IPS-15b (cell line): ENCODE results near the gene FHOD3.

Experiments
- H3K27me3 ChIP-seq: one replicate; pipeline ENCODE4 v1.6.1; 2013; ENCODE audit warnings: low read length; ENCODE audit not compliant: control insufficient read depth, insufficient read depth
- H3K36me3 ChIP-seq: one replicate; pipeline ENCODE4 v1.6.1; 2013; ENCODE audit warnings: low read length; ENCODE audit not compliant: control insufficient read depth, insufficient read depth
- H3K4me1 ChIP-seq: one replicate; pipeline ENCODE4 v1.6.1; 2013; ENCODE audit warnings: mild to moderate bottlenecking, low read length; ENCODE audit not compliant: control insufficient read depth, insufficient read depth
- H3K4me3 ChIP-seq: one replicate; pipeline ENCODE4 v1.5.1; 2013; ENCODE audit warnings: low read depth, low read length
- H3K9ac ChIP-seq: one replicate; pipeline ENCODE4 v1.6.1; 2013; ENCODE audit warnings: low read depth, mild to moderate bottlenecking, low read length
- H3K9me3 ChIP-seq: one replicate; pipeline ENCODE4 v1.6.1; 2013; ENCODE audit warnings: mild to moderate bottlenecking, low read length; ENCODE audit not compliant: control insufficient read depth, insufficient read depth

Gene FHOD3

GRCh38 chr18:36406805-36407204, 109.3 kb downstream of the FHOD3 start:
- Histone ChIP-seq H3K9me3 (no peaks in the 10 kb centered on the region), H3K36me3 (no peaks in the 10 kb centered on the region), H3K9ac (no peak overlapping the region), H3K27me3 (no peaks in the 10 kb centered on the region), H3K4me1 (no peaks in the 10 kb centered on the region), H3K4me3 (no peak overlapping the region)

DNA sequence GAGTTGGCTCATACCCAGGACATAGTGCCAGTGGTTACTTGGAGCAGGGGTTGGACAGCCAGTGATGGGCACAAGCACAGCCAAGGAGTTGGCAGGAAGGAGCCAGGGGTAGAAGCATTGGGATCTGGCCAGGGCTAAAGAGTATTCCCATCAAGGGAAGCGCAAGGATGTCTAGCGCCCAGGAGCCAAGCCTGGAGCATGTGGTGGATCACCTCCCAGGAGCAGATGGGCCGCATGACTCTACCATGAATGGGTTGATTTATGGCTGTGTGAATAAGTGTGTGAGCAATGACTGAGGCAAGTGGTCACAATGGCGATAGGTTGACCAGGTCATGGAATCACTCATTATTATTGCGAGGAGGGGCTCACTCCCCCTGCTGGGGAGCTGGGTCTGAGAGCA, 111.1 kb downstream of the FHOD3 start:
- H3K4me3 ChIP-seq = no peak overlapping the region
- no peaks in the 10 kb centered on the region for H3K4me1 ChIP-seq
- no peak overlapping the region for H3K9ac ChIP-seq
- H3K27me3 ChIP-seq = no peaks in the 10 kb centered on the region
- H3K36me3 ChIP-seq = no peaks in the 10 kb centered on the region
- H3K9me3 ChIP-seq = no peaks in the 10 kb centered on the region

- no peaks in the 10 kb centered on the region for H3K9me3 ChIP-seq
- no peaks in the 10 kb centered on the region for H3K36me3 ChIP-seq
- H3K4me3 ChIP-seq = no peak overlapping the region
- H3K27me3 ChIP-seq = no peaks in the 10 kb centered on the region
- no peak overlapping the region for H3K9ac ChIP-seq
- H3K4me1 ChIP-seq = no peaks in the 10 kb centered on the region
These were observed 112.3 kb downstream of the FHOD3 start for GRCh38 chr18:36409779-36410178.

DNA sequence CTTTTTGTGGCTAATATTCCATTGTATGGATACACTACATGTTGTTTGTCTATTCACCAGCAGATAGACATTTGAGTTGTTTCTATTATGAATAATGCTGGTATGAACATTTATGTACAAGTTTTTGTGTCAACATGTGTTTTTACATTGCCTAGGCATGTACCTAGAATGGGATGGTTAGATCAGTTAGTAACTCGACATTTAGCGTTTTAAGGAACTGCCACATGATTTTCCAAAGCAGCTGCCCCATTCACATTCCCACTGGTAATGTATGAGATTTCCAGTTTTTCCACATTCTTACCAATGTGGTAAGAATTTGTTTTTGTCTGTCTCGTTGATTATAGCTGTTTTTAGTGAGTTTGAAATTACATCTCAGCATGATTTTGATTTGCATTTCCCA, 112.8 kb downstream of the FHOD3 start:
- Histone ChIP-seq H3K4me3 (no peak overlapping the region), H3K4me1 (no peaks in the 10 kb centered on the region), H3K27me3 (no peaks in the 10 kb centered on the region), H3K9me3 (no peaks in the 10 kb centered on the region), H3K36me3 (no peaks in the 10 kb centered on the region), H3K9ac (no peak overlapping the region)

GRCh38 chr18:36411745-36412168, 114.2 kb downstream of the FHOD3 start:
- Histone ChIP-seq H3K9ac (no peak overlapping the region), H3K9me3 (no peaks in the 10 kb centered on the region), H3K27me3 (no peaks in the 10 kb centered on the region), H3K36me3 (no peaks in the 10 kb centered on the region), H3K4me3 (no peak overlapping the region), H3K4me1 (no peaks in the 10 kb centered on the region)

DNA sequence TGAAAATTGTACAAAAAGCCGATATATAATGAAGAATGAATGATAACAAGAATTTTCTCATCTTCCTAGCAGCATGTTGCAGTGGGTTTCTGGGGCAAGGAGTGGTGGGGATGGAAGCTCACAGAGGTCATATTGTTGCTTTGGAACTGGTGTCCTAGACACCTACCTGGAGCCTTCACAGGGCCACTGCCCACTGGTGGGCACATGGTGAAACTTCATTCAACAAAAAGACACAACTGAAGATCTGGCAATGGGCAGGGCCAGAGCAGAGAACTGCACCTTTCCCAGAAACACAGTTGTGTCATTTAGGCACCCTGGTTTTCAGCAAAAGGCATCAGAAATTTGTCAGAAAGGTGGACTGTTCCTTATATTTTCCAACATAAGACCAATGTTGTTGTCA, 115.3 kb downstream of the FHOD3 start:
- no peak overlapping the region for H3K9ac ChIP-seq
- no peaks in the 10 kb centered on the region for H3K36me3 ChIP-seq
- no peaks in the 10 kb centered on the region for H3K9me3 ChIP-seq
- no peaks in the 10 kb centered on the region for H3K27me3 ChIP-seq
- H3K4me3 ChIP-seq = no peak overlapping the region
- H3K4me1 ChIP-seq = no peaks in the 10 kb centered on the region

- Histone ChIP-seq H3K4me1 (no peaks in the 10 kb centered on the region), H3K9me3 (no peaks in the 10 kb centered on the region), H3K36me3 (no peaks in the 10 kb centered on the region)
These were observed 117.7 kb downstream of the FHOD3 start for GRCh38 chr18:36415171-36415570.

GRCh38 chr18:36415625-36416024, 118.1 kb downstream of the FHOD3 start:
- H3K9ac ChIP-seq = no peak overlapping the region
- no peak overlapping the region for H3K4me3 ChIP-seq
- H3K9me3 ChIP-seq = no peaks in the 10 kb centered on the region
- H3K36me3 ChIP-seq = no peaks in the 10 kb centered on the region
- no peaks in the 10 kb centered on the region for H3K27me3 ChIP-seq
- no peaks in the 10 kb centered on the region for H3K4me1 ChIP-seq

More at GRCh38 chr18:36415171-36415570, 117.7 kb downstream of the FHOD3 start:
- Histone ChIP-seq H3K27me3 (no peaks in the 10 kb centered on the region), H3K4me3 (no peak overlapping the region), H3K9ac (no peak overlapping the region)

DNA sequence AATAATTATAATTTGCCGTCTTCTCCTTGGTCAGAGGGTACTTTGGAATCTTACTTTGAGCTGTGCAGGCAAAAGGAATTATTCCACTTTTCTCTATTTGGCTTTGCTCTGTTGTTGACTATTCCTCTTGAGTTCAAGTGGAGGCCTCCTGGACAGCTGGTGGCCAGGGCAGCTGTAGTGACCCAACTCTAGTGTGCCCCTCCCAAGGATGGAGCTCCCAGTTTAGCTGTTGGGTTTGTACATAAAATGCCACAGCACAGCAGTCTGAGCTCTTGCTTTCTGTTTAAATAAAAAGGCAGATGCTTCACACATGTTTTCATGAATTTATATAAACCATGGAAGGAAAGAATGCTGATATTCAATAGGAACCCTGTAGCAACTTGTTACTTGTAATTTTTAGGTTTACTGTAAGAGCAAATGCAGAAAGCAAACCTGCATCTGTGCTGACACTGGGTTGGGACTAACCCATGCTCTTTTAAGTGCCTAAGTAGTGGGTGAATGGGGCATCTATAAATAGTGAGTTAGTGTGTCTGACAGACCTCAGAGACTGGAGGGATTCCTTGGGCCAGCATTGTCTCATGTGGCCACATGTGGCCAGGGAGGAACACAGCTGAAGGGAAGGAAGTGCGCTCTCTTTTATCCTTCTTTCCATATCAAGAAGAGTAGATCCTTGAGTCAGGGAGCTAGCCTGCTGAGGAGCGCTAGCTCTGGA, 121.8 kb downstream of the FHOD3 start:
- H3K9me3 ChIP-seq = no peaks in the 10 kb centered on the region
- no peaks in the 10 kb centered on the region for H3K27me3 ChIP-seq
- no peaks in the 10 kb centered on the region for H3K4me1 ChIP-seq
- H3K4me3 ChIP-seq = no peak overlapping the region
- H3K9ac ChIP-seq = no peak overlapping the region
- no peaks in the 10 kb centered on the region for H3K36me3 ChIP-seq

DNA sequence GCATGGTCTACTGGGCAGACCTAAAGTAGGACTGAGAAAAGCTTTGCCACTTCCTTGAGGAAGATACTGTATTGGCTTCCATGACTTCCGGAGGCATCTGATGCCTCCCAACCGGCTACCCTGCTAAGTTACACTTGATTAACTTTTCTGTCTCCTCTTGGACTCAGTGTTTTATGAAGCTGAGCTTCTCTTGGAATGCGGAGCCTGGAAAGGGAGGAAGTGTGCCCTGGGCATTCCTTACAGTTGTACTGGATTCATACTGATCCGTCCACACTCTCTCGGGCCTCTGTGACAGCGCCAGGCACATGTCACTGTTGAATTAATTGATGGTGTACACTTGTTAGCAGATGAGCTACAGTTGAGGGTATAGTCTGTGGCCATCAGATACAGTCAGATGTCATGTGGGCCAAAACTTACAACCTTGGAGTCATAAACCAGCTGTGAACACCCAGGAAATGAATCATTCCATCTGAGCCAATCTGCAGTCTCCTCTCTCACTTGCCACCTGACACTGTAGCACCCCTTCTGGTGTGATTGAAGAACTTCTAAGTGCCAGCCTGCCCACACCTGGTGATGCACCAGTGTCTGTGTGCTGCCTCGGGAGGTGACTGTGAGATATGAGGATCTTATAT, 122.5 kb downstream of the FHOD3 start:
- no peaks in the 10 kb centered on the region for H3K27me3 ChIP-seq
- no peak overlapping the region for H3K4me3 ChIP-seq
- H3K9me3 ChIP-seq = no peaks in the 10 kb centered on the region
- no peaks in the 10 kb centered on the region for H3K36me3 ChIP-seq
- H3K4me1 ChIP-seq = no peaks in the 10 kb centered on the region
- H3K9ac ChIP-seq = no peak overlapping the region

GRCh38 chr18:36420826-36421225, 123.3 kb downstream of the FHOD3 start:
- no peaks in the 10 kb centered on the region for H3K9me3 ChIP-seq
- no peaks in the 10 kb centered on the region for H3K36me3 ChIP-seq
- H3K27me3 ChIP-seq = no peaks in the 10 kb centered on the region
- no peaks in the 10 kb centered on the region for H3K4me1 ChIP-seq
- no peak overlapping the region for H3K9ac ChIP-seq
- no peak overlapping the region for H3K4me3 ChIP-seq

- H3K9ac ChIP-seq = no peak overlapping the region
- H3K27me3 ChIP-seq = no peaks in the 10 kb centered on the region
- H3K4me3 ChIP-seq = no peak overlapping the region
- no peaks in the 10 kb centered on the region for H3K9me3 ChIP-seq
- H3K36me3 ChIP-seq = no peaks in the 10 kb centered on the region
- no peaks in the 10 kb centered on the region for H3K4me1 ChIP-seq
These were observed 127.2 kb downstream of the FHOD3 start for GRCh38 chr18:36424741-36425142.
